ENCODE data around the gene BHLHA9. TPM values are rescaled to one million over a fixed set of nuclear protein-coding genes. Genes with fewer than 3 reads are reported as not detected.

BHLHA9 gene
- total and polyA plus RNA-seq, 9 of the 15 experiments (the other 6 are each of a cell fraction or from before 2014, with no cell fraction given): not detected

DNA sequence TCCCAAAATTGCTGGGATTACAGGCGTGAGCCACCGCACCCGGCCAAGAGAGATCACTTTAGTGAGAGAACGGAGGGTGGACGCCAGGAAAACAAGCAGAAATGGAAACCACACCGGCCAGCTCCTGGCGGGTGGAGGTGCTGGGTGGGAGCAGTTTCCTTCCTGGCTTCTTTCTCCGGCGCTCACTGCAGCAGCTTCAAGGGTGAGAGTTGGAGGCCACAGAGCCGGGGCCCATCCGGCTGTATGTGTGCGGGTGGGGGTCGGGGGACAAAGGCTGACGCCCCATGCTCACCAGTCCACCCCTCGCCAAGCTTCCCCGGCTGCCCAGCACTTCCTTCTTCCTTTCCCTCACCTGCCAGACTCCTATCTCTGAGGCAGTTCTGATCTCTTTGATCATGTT, 13.5 kb upstream of the BHLHA9 start:
- ChIA-PET CTCF (ENCODE audit: low intra/inter-chr PET ratio) (no interaction called here), POLR2A (interaction anchor here (0.6 kb wide), 1 partner anchor 75 kb away, joined by 3 read pairs; no protein-coding TSS in a partner anchor)
- H3K27me3 ChIP-seq (ENCODE audit: control insufficient read depth in 2 of 2, insufficient read depth in 2 of 2, low read length in 2 of 2): peaks cover 0 to 5% of the 10 kb centered on the region in 2 experiments; a peak in 2 of 5 replicates
- TF ChIP-seq, protein P1, sequence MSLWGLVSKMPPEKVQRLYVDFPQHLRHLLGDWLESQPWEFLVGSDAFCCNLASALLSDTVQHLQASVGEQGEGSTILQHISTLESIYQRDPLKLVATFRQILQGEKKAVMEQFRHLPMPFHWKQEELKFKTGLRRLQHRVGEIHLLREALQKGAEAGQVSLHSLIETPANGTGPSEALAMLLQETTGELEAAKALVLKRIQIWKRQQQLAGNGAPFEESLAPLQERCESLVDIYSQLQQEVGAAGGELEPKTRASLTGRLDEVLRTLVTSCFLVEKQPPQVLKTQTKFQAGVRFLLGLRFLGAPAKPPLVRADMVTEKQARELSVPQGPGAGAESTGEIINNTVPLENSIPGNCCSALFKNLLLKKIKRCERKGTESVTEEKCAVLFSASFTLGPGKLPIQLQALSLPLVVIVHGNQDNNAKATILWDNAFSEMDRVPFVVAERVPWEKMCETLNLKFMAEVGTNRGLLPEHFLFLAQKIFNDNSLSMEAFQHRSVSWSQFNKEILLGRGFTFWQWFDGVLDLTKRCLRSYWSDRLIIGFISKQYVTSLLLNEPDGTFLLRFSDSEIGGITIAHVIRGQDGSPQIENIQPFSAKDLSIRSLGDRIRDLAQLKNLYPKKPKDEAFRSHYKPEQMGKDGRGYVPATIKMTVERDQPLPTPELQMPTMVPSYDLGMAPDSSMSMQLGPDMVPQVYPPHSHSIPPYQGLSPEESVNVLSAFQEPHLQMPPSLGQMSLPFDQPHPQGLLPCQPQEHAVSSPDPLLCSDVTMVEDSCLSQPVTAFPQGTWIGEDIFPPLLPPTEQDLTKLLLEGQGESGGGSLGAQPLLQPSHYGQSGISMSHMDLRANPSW (CRISPR knock-in tag; IDR thresholded peaks at IDR 0.05): no peak
- no peak for TF ChIP-seq ELF2 (CRISPR knock-in tag; IDR thresholded peaks at IDR 0.05)
- TF ChIP-seq, protein P2, sequence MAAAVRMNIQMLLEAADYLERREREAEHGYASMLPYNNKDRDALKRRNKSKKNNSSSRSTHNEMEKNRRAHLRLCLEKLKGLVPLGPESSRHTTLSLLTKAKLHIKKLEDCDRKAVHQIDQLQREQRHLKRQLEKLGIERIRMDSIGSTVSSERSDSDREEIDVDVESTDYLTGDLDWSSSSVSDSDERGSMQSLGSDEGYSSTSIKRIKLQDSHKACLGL (CRISPR knock-in tag; IDR thresholded peaks at IDR 0.05; ENCODE audit: borderline replicate concordance, poor library complexity, severe bottlenecking): no peak
- TF ChIP-seq BRD9 (IDR thresholded peaks at IDR 0.05; ENCODE audit: low read depth, partially characterized antibody): no peak
- no peaks in the 10 kb centered on the region for H3K9me3 ChIP-seq (replicated peaks; ENCODE audit: control insufficient read depth, insufficient read depth, low read depth, low read length)
- no peaks in the 10 kb centered on the region for H3K79me2 ChIP-seq (ENCODE audit: control insufficient read depth, insufficient read depth, low read length)
- no peak overlapping the region for H3K4me3 ChIP-seq
- H3K9ac ChIP-seq (ENCODE audit: insufficient read depth in 1 of 2, low read depth in 2 of 2, low read length in 2 of 2): no peak overlapping the region
- no peaks in the 10 kb centered on the region for H3K36me3 ChIP-seq (ENCODE audit: control insufficient read depth, insufficient read depth, low read length)
- H4K20me1 ChIP-seq (replicated peaks; ENCODE audit: control insufficient read depth, insufficient read depth, low read length): no peaks in the 10 kb centered on the region
- no peak for ATAC-seq
- H2AFZ ChIP-seq (ENCODE audit: low read depth, low read length): no peak overlapping the region
- no peak overlapping the region for H3K4me2 ChIP-seq (ENCODE audit: insufficient read depth, low read length)
- intact Hi-C loops (cut with micrococcal nuclease) (no loop called here), in situ Hi-C loops (cut with MboI) (loop anchor here (5.0 kb wide), 1 partner anchor 76 kb away; no protein-coding TSS in a partner anchor)
- no peak for DNase-seq (ENCODE audit: extremely low read depth in 1 of 4, low spot score in 3 of 4)
- no TSS peak for BruUV-seq (replicated peaks)
- peaks cover 0 to 21% of the 10 kb centered on the region in 2 experiments; a peak in 3 of 5 replicates for H3K4me1 ChIP-seq (replicated peaks in 1 of 2; ENCODE audit: control insufficient read depth in 2 of 2, insufficient read depth in 2 of 2, low read length in 2 of 2)
- no peak overlapping the region for H3K27ac ChIP-seq (ENCODE audit: extremely low read depth, low read depth, low read length)
- no peaks in the 10 kb centered on the region for H3K9me1 ChIP-seq (ENCODE audit: control insufficient read depth, insufficient read depth, low read length)
- 24% methylated on average over 7 of the region's 16 CpGs for WGBS (ENCODE audit: insufficient coverage, low coverage, missing lambda C conversion rate)
- no peak for FAIRE-seq

All from K562 (cell line).